ENCODE data around the gene VPS13A. TPM values are rescaled to one million over a fixed set of nuclear protein-coding genes. Genes with fewer than 3 reads are reported as not detected.

Gene VPS13A
- total RNA-seq, 1 donor from 2014 or later: 19.5 TPM

DNA sequence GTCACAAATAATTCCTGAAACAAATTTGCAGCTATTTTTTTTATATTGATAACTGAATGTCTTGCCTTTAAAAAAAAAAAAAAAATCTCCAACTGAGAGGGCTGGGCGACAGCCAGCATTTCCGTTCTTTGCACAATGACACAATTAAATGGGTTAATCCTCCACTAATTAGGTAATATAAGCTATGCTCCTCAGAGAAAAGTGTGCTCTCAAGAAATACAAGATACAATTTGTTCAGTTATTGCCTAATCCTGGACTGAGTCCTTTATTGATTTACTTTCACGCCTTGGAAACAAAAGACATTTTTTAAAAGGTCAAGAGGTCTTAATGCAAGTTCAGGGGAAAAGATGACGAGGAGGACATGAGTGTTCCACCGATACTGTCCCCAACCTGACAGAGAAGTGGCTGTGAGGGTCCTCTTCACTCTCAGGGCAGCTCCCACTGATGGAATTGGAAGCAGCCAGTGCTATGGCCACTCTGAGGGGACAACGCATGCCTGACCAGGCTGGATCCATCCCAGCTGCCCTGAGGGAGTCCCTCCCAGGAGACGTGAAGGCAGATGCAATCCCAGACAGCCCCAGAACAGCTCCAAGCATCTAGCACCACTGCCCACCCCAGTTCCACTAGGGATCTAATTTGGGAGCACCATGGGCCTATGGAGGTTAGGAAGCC is 250.1 kb downstream of the VPS13A start:
- Histone ChIP-seq H3K4me3 (ENCODE audit: low read depth, low read length) (no peak overlapping the region), H3K36me3 (ENCODE audit: control insufficient read depth, insufficient read depth, low read length) (no peaks in the 10 kb centered on the region), H3K27me3 (ENCODE audit: control insufficient read depth, insufficient read depth, low read length) (no peaks in the 10 kb centered on the region)
- DNase-seq (ENCODE audit: low read depth) (no peak), FAIRE-seq (no peak)
- no peak for TF ChIP-seq CTCF (IDR thresholded peaks at IDR 0.05; ENCODE audit: insufficient read depth, low read length, severe bottlenecking)

- Histone ChIP-seq H3K4me3 (ENCODE audit: low read depth, low read length) (no peak overlapping the region), H3K27me3 (ENCODE audit: control insufficient read depth, insufficient read depth, low read length) (no peaks in the 10 kb centered on the region), H3K36me3 (ENCODE audit: control insufficient read depth, insufficient read depth, low read length) (no peaks in the 10 kb centered on the region)
- TF ChIP-seq CTCF (IDR thresholded peaks at IDR 0.05; ENCODE audit: insufficient read depth, low read length, severe bottlenecking): no peak
- no peak for DNase-seq (ENCODE audit: low read depth)
- no peak for FAIRE-seq
Observed at GRCh38 chr9:77429928-77430327, 252.6 kb downstream of the VPS13A start.

DNA sequence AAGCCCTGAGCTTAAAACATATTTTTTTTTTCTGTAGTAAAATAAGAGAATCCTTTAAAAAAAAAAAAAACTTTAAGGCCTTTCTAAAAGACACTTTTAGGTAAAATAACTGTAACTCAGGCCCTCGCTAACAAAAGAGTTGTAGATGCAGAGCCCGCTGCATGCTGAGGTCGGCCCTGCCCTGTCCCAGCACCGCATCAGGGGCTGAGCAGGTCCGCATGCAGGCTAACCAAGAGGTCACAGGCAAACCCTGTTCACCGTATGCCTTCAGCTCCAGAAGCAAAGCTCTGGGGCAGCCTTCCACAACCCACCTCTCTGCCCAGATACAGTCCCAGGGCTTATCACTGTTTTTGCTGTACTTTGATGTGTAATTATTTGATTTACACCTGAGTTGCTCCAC is 254.7 kb downstream of the VPS13A start:
- FAIRE-seq (no peak), DNase-seq (ENCODE audit: low read depth) (no peak)
- TF ChIP-seq CTCF (IDR thresholded peaks at IDR 0.05; ENCODE audit: insufficient read depth, low read length, severe bottlenecking): no peak
- H3K36me3 ChIP-seq (ENCODE audit: control insufficient read depth, insufficient read depth, low read length): no peaks in the 10 kb centered on the region
- H3K4me3 ChIP-seq (ENCODE audit: low read depth, low read length): no peak overlapping the region
- no peaks in the 10 kb centered on the region for H3K27me3 ChIP-seq (ENCODE audit: control insufficient read depth, insufficient read depth, low read length)

DNA sequence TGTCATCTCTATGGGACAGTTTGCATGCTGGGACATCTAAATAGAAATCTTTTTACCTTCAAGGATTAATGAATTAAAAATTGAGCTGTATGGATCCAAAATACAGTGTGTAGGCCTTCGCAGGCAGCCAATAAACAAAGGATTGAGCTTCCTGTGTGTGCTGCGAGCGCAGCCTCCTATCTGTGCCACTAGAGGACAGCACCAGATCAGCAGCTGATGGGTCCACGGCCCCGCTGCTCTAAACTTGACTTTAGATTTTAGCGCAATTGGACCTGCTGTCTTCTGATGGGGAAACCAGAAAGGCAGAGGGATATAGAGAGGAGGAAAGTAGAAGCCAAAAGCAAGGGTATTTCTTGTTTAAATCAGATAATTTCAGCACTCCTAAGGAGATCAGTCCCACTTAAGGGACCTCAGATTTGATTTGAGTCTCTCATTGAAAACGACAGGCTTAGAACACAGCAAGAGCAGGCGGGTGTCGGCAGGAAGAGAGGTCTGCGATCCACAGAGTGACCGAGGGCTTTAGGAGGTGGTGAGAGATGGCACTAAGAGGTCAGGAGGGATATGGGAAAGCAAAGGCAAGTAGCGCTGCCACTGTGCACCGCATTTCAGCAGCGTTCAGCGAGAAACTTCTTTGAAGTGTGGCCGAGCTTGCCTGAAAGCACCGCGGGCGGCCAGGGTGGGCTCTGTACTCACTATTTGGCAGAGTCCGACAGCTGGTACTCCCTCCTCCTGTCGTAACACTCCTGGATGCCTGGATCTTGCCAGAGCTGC is 256.5 kb downstream of the VPS13A start:
- no peaks in the 10 kb centered on the region for H3K27me3 ChIP-seq (ENCODE audit: control insufficient read depth, insufficient read depth, low read length)
- DNase-seq (ENCODE audit: low read depth): peak; percentile 48
- H3K36me3 ChIP-seq (ENCODE audit: control insufficient read depth, insufficient read depth, low read length): no peaks in the 10 kb centered on the region
- TF ChIP-seq CTCF (IDR thresholded peaks at IDR 0.05; ENCODE audit: insufficient read depth, low read length, severe bottlenecking): peak; percentile 99
- peak; percentile 60 for FAIRE-seq
- H3K4me3 ChIP-seq (ENCODE audit: low read depth, low read length): no peak overlapping the region

GRCh38 chr9:77435277-77435676 is 257.9 kb downstream of the VPS13A start:
- no peak for DNase-seq (ENCODE audit: low read depth)
- no peaks in the 10 kb centered on the region for H3K27me3 ChIP-seq (ENCODE audit: control insufficient read depth, insufficient read depth, low read length)
- TF ChIP-seq CTCF (IDR thresholded peaks at IDR 0.05; ENCODE audit: insufficient read depth, low read length, severe bottlenecking): no peak
- no peak overlapping the region for H3K4me3 ChIP-seq (ENCODE audit: low read depth, low read length)
- FAIRE-seq: no peak
- H3K36me3 ChIP-seq (ENCODE audit: control insufficient read depth, insufficient read depth, low read length): no peaks in the 10 kb centered on the region

All from bronchial epithelial cell (primary cell).